ENCODE measurements around the gene SATB1.
"Not testable (repeated sequence)": the region's sequence is repeated elsewhere in the genome, so short reads cannot be mapped to it uniquely, and the experiment has no call there.

SATB1 gene

GRCh38 chr3:18351823-18352744 is 73.1 kb downstream of the SATB1 start:
- DNase-seq (ENCODE audit: low read depth) = no peak

GRCh38 chr3:18351069-18351628 is 74.0 kb downstream of the SATB1 start:
- DNase-seq (ENCODE audit: low read depth) = no peak

- DNase-seq (ENCODE audit: low read depth) = no peak
Measured at GRCh38 chr3:18349197-18349798, 75.8 kb downstream of the SATB1 start.

- DNase-seq (ENCODE audit: low read depth) = no peak
Measured at GRCh38 chr3:18346097-18346496, 79.0 kb downstream of the SATB1 start.

- no peak for DNase-seq (ENCODE audit: low read depth)
Measured at GRCh38 chr3:18345015-18345367, 80.1 kb downstream of the SATB1 start.

- DNase-seq (ENCODE audit: low read depth) = no peak
Measured at GRCh38 chr3:18344306-18345014, 80.7 kb downstream of the SATB1 start.

- DNase-seq (ENCODE audit: low read depth) = no peak
Measured at GRCh38 chr3:18343809-18344208, 81.3 kb downstream of the SATB1 start.

GRCh38 chr3:18338827-18339514 is 86.2 kb downstream of the SATB1 start:
- no peak for DNase-seq (ENCODE audit: low read depth)

GRCh38 chr3:18337231-18337630 is 87.9 kb downstream of the SATB1 start:
- no peak for DNase-seq (ENCODE audit: low read depth)

- no peak for DNase-seq (ENCODE audit: low read depth)
Measured at GRCh38 chr3:18334837-18335601, 90.1 kb downstream of the SATB1 start.

- DNase-seq (ENCODE audit: low read depth) = not testable (repeated sequence)
Measured at GRCh38 chr3:18330772-18331441, 94.2 kb downstream of the SATB1 start.

GRCh38 chr3:18308096-18308650 is 117.0 kb downstream of the SATB1 start:
- no peak for DNase-seq (ENCODE audit: low read depth)

- no peak for DNase-seq (ENCODE audit: low read depth)
Measured at GRCh38 chr3:18307529-18307928, 117.6 kb downstream of the SATB1 start.

- DNase-seq (ENCODE audit: low read depth) = peak; percentile 82
Measured at GRCh38 chr3:18302517-18302916, 122.6 kb downstream of the SATB1 start.

GRCh38 chr3:18301781-18302180 is 123.4 kb downstream of the SATB1 start:
- no peak for DNase-seq (ENCODE audit: low read depth)

GRCh38 chr3:18300916-18301315 is 124.2 kb downstream of the SATB1 start:
- DNase-seq (ENCODE audit: low read depth) = no peak

- DNase-seq (ENCODE audit: low read depth) = no peak
Measured at GRCh38 chr3:18297126-18297525, 128.0 kb downstream of the SATB1 start.

All from HS-5 (cell line).